Neural progenitor cell (in vitro differentiated cells): ENCODE results near the gene DCAF8. TPM values are rescaled to one million over a fixed set of nuclear protein-coding genes. Genes with fewer than 3 reads are reported as not detected.

Experiments used
- DNase-seq: peaks from one replicate; pipeline ENCODE4 v3.0.0-alpha.2; 2016; ENCODE audit warnings: low spot score
- H2AFZ ChIP-seq: fragments of 200-600 bp; sonication (generic); replicated peaks from 2 replicates; pipeline ENCODE4 v1.6.1; 2016; ENCODE audit warnings: antibody characterized with exemption
- H3F3A ChIP-seq: fragments of 200-600 bp; sonication (generic); 2 replicates; pipeline ENCODE4 v1.6.1; 2016; ENCODE audit warnings: antibody characterized with exemption, low read depth
- H3K27ac ChIP-seq: fragments of 200-600 bp; sonication (generic); 2 replicates; pipeline ENCODE4 v1.5.1; 2016; ENCODE audit warnings: mild to moderate bottlenecking
- H3K27me3 ChIP-seq: fragments of 200-600 bp; sonication (generic); 2 replicates; pipeline ENCODE4 v1.6.1; 2016; ENCODE audit warnings: mild to moderate bottlenecking, moderate library complexity
- H3K36me3 ChIP-seq: fragments of 200-600 bp; sonication (generic); 2 replicates; pipeline ENCODE4 v1.5.1; 2016
- H3K4me1 ChIP-seq: fragments of 200-600 bp; sonication (generic); 2 replicates; pipeline ENCODE4 v1.6.1; 2016; ENCODE audit warnings: mixed run types
- H3K4me2 ChIP-seq: fragments of 200-600 bp; sonication (generic); 2 replicates; pipeline ENCODE4 v1.6.1; 2016
- H3K4me3 ChIP-seq: fragments of 200-600 bp; sonication (generic); 2 replicates; pipeline ENCODE4 v1.5.1; 2016
- H3K79me2 ChIP-seq: fragments of 200-600 bp; sonication (generic); 2 replicates; pipeline ENCODE4 v1.6.1; 2016; ENCODE audit warnings: low read depth
- H3K9ac ChIP-seq: fragments of 200-600 bp; sonication (generic); 2 replicates; pipeline ENCODE4 v1.6.1; 2016
- H3K9me3 ChIP-seq: fragments of 200-600 bp; sonication (generic); 2 replicates; pipeline ENCODE4 v1.5.1; 2016; ENCODE audit warnings: low read depth
- H4K20me1 ChIP-seq: fragments of 200-600 bp; sonication (generic); 2 replicates; pipeline ENCODE4 v1.6.1; 2016; ENCODE audit warnings: low read depth
- H3K27ac Mint-ChIP-seq: 3 replicates; pipeline ENCODE4 v1.8.0; 2021; ENCODE audit warnings: mixed read lengths
- H3K27me3 Mint-ChIP-seq: 2 replicates; pipeline ENCODE4 v1.8.0; 2022; ENCODE audit warnings: low read depth, mild to moderate bottlenecking, inconsistent platforms, moderate library complexity, mixed read lengths; ENCODE audit not compliant: insufficient read depth
- H3K36me3 Mint-ChIP-seq: 3 replicates; pipeline ENCODE4 v1.8.0; 2021; ENCODE audit warnings: mixed read lengths
- H3K4me1 Mint-ChIP-seq: 3 replicates; pipeline ENCODE4 v1.8.0; 2021; ENCODE audit warnings: mixed read lengths
- H3K4me3 Mint-ChIP-seq: 3 replicates; pipeline ENCODE4 v1.8.0; 2021; ENCODE audit warnings: mild to moderate bottlenecking, moderate library complexity, mixed read lengths
- H3K9me3 Mint-ChIP-seq: 3 replicates; pipeline ENCODE4 v1.8.0; 2020; ENCODE audit warnings: mixed read lengths
- EZH2 ChIP-seq: fragments of 200-600 bp; sonication (generic); IDR thresholded peaks from 2 replicates; pipeline ENCODE4 v1.6.1; 2017; ENCODE audit warnings: antibody characterized with exemption, mild to moderate bottlenecking, moderate library complexity
- EZH2phosphoT487 ChIP-seq: fragments of 200-600 bp; sonication (generic); IDR thresholded peaks from 2 replicates; pipeline ENCODE4 v1.6.1; 2017; ENCODE audit warnings: antibody characterized with exemption
- total RNA-seq: library from RNA; depleted of rRNA; stranded (reverse); fragments of >200 nt; gene quantifications from 2 replicates; pipeline ENCODE4 v1.2.3, GENCODE V29; 2015; ENCODE audit warnings: low replicate concordance
- TF ChIP-seq, protein P1 (sequence below): fragments of 200-600 bp; sonication (generic); IDR thresholded peaks from 2 replicates; pipeline ENCODE4 v1.5.1; 2017; ENCODE audit warnings: antibody characterized with exemption, mild to moderate bottlenecking

DCAF8 gene
- total RNA-seq, 1 donor from 2014 or later: 105 TPM

- H3K36me3 ChIP-seq: peaks cover 22% of the 10 kb centered on the region
Observed at GRCh38 chr1:160308451-160309184, 46.3 kb upstream of the DCAF8 start.

DNA sequence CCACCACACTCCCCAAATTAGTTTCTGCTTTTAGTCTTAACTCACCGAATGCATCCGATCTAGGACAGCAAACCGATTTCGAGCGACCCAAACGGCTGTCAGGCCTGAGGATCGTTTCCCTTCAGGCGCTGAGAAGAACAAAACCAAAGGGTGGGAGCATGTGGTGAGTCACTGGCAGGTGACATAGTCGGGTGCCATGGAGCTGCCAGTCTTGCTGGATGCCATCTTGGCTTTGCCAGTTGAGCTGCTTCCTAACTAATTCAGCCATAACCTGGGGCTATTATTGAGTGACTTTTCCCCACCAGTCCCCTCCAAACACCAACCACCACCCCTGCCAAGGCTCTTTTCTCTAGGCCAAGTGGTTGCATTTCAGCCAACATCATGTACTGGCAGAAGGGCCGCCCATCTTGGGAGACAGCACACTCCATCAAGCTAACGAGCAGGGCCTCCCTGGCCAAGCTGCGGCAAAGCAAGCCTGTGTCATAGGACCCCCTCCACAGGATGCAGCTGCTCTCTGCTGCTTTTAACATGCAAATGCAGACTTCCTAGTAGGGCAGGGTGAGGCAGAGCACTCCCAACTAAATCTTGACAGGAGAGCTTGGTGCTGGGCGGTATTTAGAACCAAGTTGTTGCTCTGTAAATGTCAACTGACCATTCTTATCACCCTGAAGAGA is 44.9 kb upstream of the DCAF8 start:
- peaks cover 9% of the 10 kb centered on the region for H3K4me1 ChIP-seq
- H3K9ac ChIP-seq: peak overlapping the region; percentile 28
- H3K27me3 ChIP-seq: no peaks in the 10 kb centered on the region
- peak; percentile 58 for DNase-seq
- H3K9me3 ChIP-seq: no peaks in the 10 kb centered on the region
- Mint-ChIP-seq H3K27me3 (no peaks in the 10 kb centered on the region), H3K4me1 (no peaks in the 10 kb centered on the region), H3K4me3 (no peak overlapping the region), H3K36me3 (peaks cover 32% of the 10 kb centered on the region), H3K27ac (no peak overlapping the region), H3K9me3 (no peaks in the 10 kb centered on the region)
- H4K20me1 ChIP-seq: peaks cover 13% of the 10 kb centered on the region
- peaks cover 9% of the 10 kb centered on the region for H3F3A ChIP-seq
- no peak overlapping the region for H3K4me3 ChIP-seq
- peak overlapping the region; percentile 15 for H3K4me2 ChIP-seq
- H3K79me2 ChIP-seq: no peaks in the 10 kb centered on the region
- H2AFZ ChIP-seq: no peak overlapping the region
- peak overlapping the region; percentile 9 for H3K27ac ChIP-seq
- TF ChIP-seq EZH2 (no peak), EZH2phosphoT487 (no peak)
- TF ChIP-seq, protein P1, sequence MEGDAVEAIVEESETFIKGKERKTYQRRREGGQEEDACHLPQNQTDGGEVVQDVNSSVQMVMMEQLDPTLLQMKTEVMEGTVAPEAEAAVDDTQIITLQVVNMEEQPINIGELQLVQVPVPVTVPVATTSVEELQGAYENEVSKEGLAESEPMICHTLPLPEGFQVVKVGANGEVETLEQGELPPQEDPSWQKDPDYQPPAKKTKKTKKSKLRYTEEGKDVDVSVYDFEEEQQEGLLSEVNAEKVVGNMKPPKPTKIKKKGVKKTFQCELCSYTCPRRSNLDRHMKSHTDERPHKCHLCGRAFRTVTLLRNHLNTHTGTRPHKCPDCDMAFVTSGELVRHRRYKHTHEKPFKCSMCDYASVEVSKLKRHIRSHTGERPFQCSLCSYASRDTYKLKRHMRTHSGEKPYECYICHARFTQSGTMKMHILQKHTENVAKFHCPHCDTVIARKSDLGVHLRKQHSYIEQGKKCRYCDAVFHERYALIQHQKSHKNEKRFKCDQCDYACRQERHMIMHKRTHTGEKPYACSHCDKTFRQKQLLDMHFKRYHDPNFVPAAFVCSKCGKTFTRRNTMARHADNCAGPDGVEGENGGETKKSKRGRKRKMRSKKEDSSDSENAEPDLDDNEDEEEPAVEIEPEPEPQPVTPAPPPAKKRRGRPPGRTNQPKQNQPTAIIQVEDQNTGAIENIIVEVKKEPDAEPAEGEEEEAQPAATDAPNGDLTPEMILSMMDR: no peak
- peaks cover 19% of the 10 kb centered on the region for H3K36me3 ChIP-seq

More at GRCh38 chr1:160308451-160309184, 46.3 kb upstream of the DCAF8 start:
- Histone ChIP-seq H3F3A (peaks cover 9% of the 10 kb centered on the region), H3K9ac (peak overlapping the region; percentile 1), H3K4me2 (no peak overlapping the region), H3K27me3 (no peaks in the 10 kb centered on the region), H3K4me3 (no peak overlapping the region), H3K27ac (peak overlapping the region; percentile 72), H2AFZ (no peak overlapping the region), H3K79me2 (no peaks in the 10 kb centered on the region), H3K4me1 (peaks cover 9% of the 10 kb centered on the region), H3K9me3 (no peaks in the 10 kb centered on the region), H4K20me1 (peaks cover 13% of the 10 kb centered on the region)
- Mint-ChIP-seq H3K27me3 (no peaks in the 10 kb centered on the region), H3K36me3 (peaks cover 32% of the 10 kb centered on the region), H3K27ac (no peak overlapping the region), H3K4me3 (no peak overlapping the region), H3K4me1 (no peaks in the 10 kb centered on the region), H3K9me3 (no peaks in the 10 kb centered on the region)
- DNase-seq: no peak
- no peak for TF ChIP-seq EZH2phosphoT487
- TF ChIP-seq EZH2: no peak
- TF ChIP-seq, protein P1: no peak

- Histone ChIP-seq H3F3A (no peaks in the 10 kb centered on the region), H3K4me3 (no peak overlapping the region), H4K20me1 (no peaks in the 10 kb centered on the region), H3K27ac (no peak overlapping the region), H3K36me3 (peaks cover 26% of the 10 kb centered on the region), H3K27me3 (no peaks in the 10 kb centered on the region), H3K9me3 (no peaks in the 10 kb centered on the region), H3K9ac (no peak overlapping the region), H2AFZ (no peak overlapping the region), H3K79me2 (no peaks in the 10 kb centered on the region), H3K4me1 (no peaks in the 10 kb centered on the region), H3K4me2 (no peak overlapping the region)
- no peak overlapping the region for H3K27ac Mint-ChIP-seq
- H3K4me1 Mint-ChIP-seq: no peaks in the 10 kb centered on the region
- peaks cover 32% of the 10 kb centered on the region for H3K36me3 Mint-ChIP-seq
- no peaks in the 10 kb centered on the region for H3K27me3 Mint-ChIP-seq
- no peak for DNase-seq
- TF ChIP-seq, protein P1: no peak
- TF ChIP-seq EZH2: no peak
- no peak for TF ChIP-seq EZH2phosphoT487
- H3K9me3 Mint-ChIP-seq: no peaks in the 10 kb centered on the region
- no peak overlapping the region for H3K4me3 Mint-ChIP-seq
Observed at GRCh38 chr1:160300173-160300572, 37.8 kb upstream of the DCAF8 start.
